Loucy (cell line): ENCODE results near the gene CARD8.
"Not testable (repeated sequence)": the region's sequence is repeated elsewhere in the genome, so short reads cannot be mapped to it uniquely, and the experiment has no call there.

Experiments
- H2AFZ ChIP-seq: fragments of 200-600 bp; sonication (generic); 2 replicates; pipeline ENCODE4 v1.6.0; 2016; ENCODE audit warnings: antibody characterized with exemption, mild to moderate bottlenecking, low read length, moderate library complexity
- H3F3A ChIP-seq: fragments of 200-600 bp; 2 replicates; pipeline ENCODE4 v1.6.0; 2016; ENCODE audit warnings: antibody characterized with exemption, low read depth, mild to moderate bottlenecking
- H3K27me3 ChIP-seq: fragments of 200-600 bp; sonication (generic); 2 replicates; pipeline ENCODE4 v1.6.1; 2014; ENCODE audit warnings: low read length, mild to moderate bottlenecking; ENCODE audit not compliant: insufficient read depth, poor library complexity, severe bottlenecking
- H3K36me3 ChIP-seq: fragments of 200-600 bp; sonication (generic); 2 replicates; pipeline ENCODE4 v1.6.1; 2016; ENCODE audit warnings: low read length; ENCODE audit not compliant: insufficient read depth
- H3K4me1 ChIP-seq: fragments of 200-600 bp; sonication (generic); 2 replicates; pipeline ENCODE4 v1.5.1; 2014; ENCODE audit warnings: low read length, mild to moderate bottlenecking; ENCODE audit not compliant: insufficient read depth, poor library complexity, severe bottlenecking
- H3K4me2 ChIP-seq: fragments of 200-600 bp; sonication (generic); 2 replicates; pipeline ENCODE4 v1.6.0; 2014; ENCODE audit warnings: antibody characterized with exemption, low read length, low read depth, mild to moderate bottlenecking; ENCODE audit not compliant: poor library complexity, severe bottlenecking
- H3K4me3 ChIP-seq: fragments of 200-600 bp; sonication (generic); 2 replicates; pipeline ENCODE4 v1.5.1; 2014; ENCODE audit warnings: low read length, mild to moderate bottlenecking, mixed read lengths; ENCODE audit not compliant: poor library complexity, severe bottlenecking
- H3K79me2 ChIP-seq: fragments of 200-600 bp; sonication (generic); 2 replicates; pipeline ENCODE4 v1.6.1; 2014; ENCODE audit warnings: low read length; ENCODE audit not compliant: insufficient read depth
- H3K9ac ChIP-seq: fragments of 200-600 bp; sonication (generic); 2 replicates; pipeline ENCODE4 v1.6.0; 2014; ENCODE audit warnings: mild to moderate bottlenecking, low read depth, low read length, moderate library complexity; ENCODE audit not compliant: poor library complexity, severe bottlenecking
- H3K9me2 ChIP-seq: fragments of 200-600 bp; sonication (generic); replicated peaks from 2 replicates; pipeline ENCODE4 v1.6.1; 2016; ENCODE audit warnings: low read depth, low read length, mixed read lengths
- H3K9me3 ChIP-seq: fragments of 200-600 bp; sonication (generic); 2 replicates; pipeline ENCODE4 v1.6.1; 2014; ENCODE audit warnings: mild to moderate bottlenecking, antibody characterized with exemption, low read length, low read depth; ENCODE audit not compliant: insufficient read depth
- H4K20me1 ChIP-seq: fragments of 200-600 bp; sonication (generic); 2 replicates; pipeline ENCODE4 v1.6.0; 2014; ENCODE audit warnings: antibody characterized with exemption, low read length, mild to moderate bottlenecking; ENCODE audit not compliant: insufficient read depth, poor library complexity, severe bottlenecking
- CTCF ChIP-seq: fragments of 200-600 bp; sonication (generic); conservative IDR thresholded peaks from 2 replicates; pipeline ENCODE4 v1.5.1; 2014; ENCODE audit warnings: mild to moderate bottlenecking, antibody characterized with exemption, low read length
- EZH2phosphoT487 ChIP-seq: fragments of 200-600 bp; IDR thresholded peaks from 2 replicates; pipeline ENCODE4 v1.6.1; 2018; ENCODE audit warnings: antibody characterized with exemption, mild to moderate bottlenecking, moderate library complexity, borderline replicate concordance

CARD8 gene

GRCh38 chr19:48296963-48297734 is 41.4 kb upstream of the CARD8 start:
- H4K20me1 ChIP-seq: no peaks in the 10 kb centered on the region
- H2AFZ ChIP-seq: no peak overlapping the region
- H3K27me3 ChIP-seq: no peaks in the 10 kb centered on the region
- H3K9me2 ChIP-seq: no peaks in the 10 kb centered on the region
- H3K9ac ChIP-seq: no peak overlapping the region
- no peak overlapping the region for H3K4me3 ChIP-seq
- H3K4me1 ChIP-seq: no peaks in the 10 kb centered on the region
- no peak overlapping the region for H3K4me2 ChIP-seq
- TF ChIP-seq EZH2phosphoT487 (no peak), CTCF (no peak)
- no peaks in the 10 kb centered on the region for H3K79me2 ChIP-seq
- H3F3A ChIP-seq: no peaks in the 10 kb centered on the region
- H3K36me3 ChIP-seq: no peaks in the 10 kb centered on the region
- H3K9me3 ChIP-seq: no peaks in the 10 kb centered on the region

- no peak for TF ChIP-seq CTCF
- TF ChIP-seq EZH2phosphoT487: no peak
- Histone ChIP-seq H3K9me3 (no peaks in the 10 kb centered on the region), H3F3A (no peaks in the 10 kb centered on the region), H3K27me3 (no peaks in the 10 kb centered on the region), H3K4me1 (peaks cover 3% of the 10 kb centered on the region), H3K4me2 (no peak overlapping the region), H4K20me1 (no peaks in the 10 kb centered on the region), H3K9me2 (no peaks in the 10 kb centered on the region), H3K79me2 (no peaks in the 10 kb centered on the region), H3K9ac (no peak overlapping the region), H3K36me3 (no peaks in the 10 kb centered on the region), H2AFZ (no peak overlapping the region), H3K4me3 (no peak overlapping the region)
These were observed 39.7 kb upstream of the CARD8 start for GRCh38 chr19:48295458-48295857.

GRCh38 chr19:48292798-48293197 is 37.1 kb upstream of the CARD8 start:
- H3K9ac ChIP-seq: no peak overlapping the region
- no peak overlapping the region for H3K4me2 ChIP-seq
- no peaks in the 10 kb centered on the region for H3K79me2 ChIP-seq
- H3K4me1 ChIP-seq: peaks cover 3% of the 10 kb centered on the region
- no peak overlapping the region for H2AFZ ChIP-seq
- H3K9me3 ChIP-seq: no peaks in the 10 kb centered on the region
- H3F3A ChIP-seq: no peaks in the 10 kb centered on the region
- no peaks in the 10 kb centered on the region for H3K36me3 ChIP-seq
- no peaks in the 10 kb centered on the region for H3K27me3 ChIP-seq
- H4K20me1 ChIP-seq: no peaks in the 10 kb centered on the region
- TF ChIP-seq CTCF (no peak), EZH2phosphoT487 (no peak)
- H3K9me2 ChIP-seq: no peaks in the 10 kb centered on the region
- H3K4me3 ChIP-seq: no peak overlapping the region

GRCh38 chr19:48291489-48291815 is 35.7 kb upstream of the CARD8 start:
- H3K4me2 ChIP-seq: peak overlapping the region; percentile 62
- H2AFZ ChIP-seq: peak overlapping the region; percentile 88; the same call in 1 of the 2 replicates
- H3K79me2 ChIP-seq, H4K20me1 ChIP-seq, H3K4me1 ChIP-seq, H3K27me3 ChIP-seq, H3K9me3 ChIP-seq, H3K36me3 ChIP-seq, H3K9me2 ChIP-seq, H3F3A ChIP-seq, H3K9ac ChIP-seq: not testable (repeated sequence)
- peak overlapping the region; percentile 50 for H3K4me3 ChIP-seq
